GM21515 (cell line): ENCODE data around the gene TINAGL1.
"Not testable (repeated sequence)": the region's sequence is repeated elsewhere in the genome, so short reads cannot be mapped to it uniquely, and the experiment has no call there.

Experiments
- ATAC-seq: cut with Tn5 transposase; IDR thresholded peaks from one replicate; pipeline ENCODE4 v1.9.1; 2021; ENCODE audit not compliant: unreplicated experiment

The TINAGL1 gene

GRCh38 chr1:31583082-31583994 is 7.0 kb downstream of the TINAGL1 start:
- ATAC-seq: no peak

GRCh38 chr1:31583995-31584868 is 7.9 kb downstream of the TINAGL1 start:
- ATAC-seq: no peak

GRCh38 chr1:31584869-31585735 is 8.8 kb downstream of the TINAGL1 start:
- ATAC-seq: no peak

DNA sequence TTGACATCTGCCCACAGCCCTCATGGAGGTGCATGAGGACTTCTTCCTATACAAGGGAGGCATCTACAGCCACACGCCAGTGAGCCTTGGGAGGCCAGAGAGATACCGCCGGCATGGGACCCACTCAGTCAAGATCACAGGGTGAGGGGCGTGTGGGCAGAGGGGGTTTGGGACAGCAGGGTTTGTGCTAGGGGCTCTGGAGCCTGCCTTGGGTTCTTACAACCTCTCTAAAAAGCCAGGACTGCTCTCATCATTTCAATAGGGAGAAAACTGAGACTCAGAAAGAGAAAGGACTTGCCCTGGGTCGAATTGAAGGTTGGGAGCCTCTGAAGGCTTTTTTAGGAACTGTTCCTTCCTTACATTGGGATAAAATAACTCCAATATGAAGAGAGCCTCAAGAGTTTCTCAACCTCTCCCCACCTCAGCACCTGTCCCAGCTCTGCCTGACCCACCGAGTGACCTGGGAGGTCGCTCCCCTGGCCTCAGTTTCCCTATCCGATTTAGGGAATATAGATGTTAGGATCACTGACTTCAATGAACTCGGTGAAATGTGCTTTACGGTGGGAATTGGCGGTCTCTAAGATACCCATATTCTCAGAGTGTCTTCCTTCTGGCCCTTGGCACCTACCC is 9.5 kb downstream of the TINAGL1 start:
- ATAC-seq: no peak

GRCh38 chr1:31586376-31587327 is 10.3 kb downstream of the TINAGL1 start:
- ATAC-seq: no peak

DNA sequence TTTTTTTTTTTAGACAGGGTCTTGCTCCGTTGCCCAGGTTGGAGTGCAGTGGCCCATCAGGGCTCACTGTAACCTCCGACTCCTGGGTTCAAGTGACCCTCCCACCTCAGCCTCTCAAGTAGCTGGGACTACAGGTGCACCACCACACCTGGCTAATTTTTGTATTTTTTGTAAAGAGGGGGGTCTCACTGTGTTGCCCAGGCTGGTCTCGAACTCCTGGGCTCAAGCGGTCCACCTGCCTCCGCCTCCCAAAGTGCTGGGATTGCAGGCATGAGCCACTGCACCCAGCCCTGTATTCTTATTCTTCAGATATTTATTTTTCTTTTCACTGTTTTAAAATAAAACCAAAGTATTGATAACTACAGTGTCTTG is 11.0 kb downstream of the TINAGL1 start:
- not testable (repeated sequence) for ATAC-seq

- ATAC-seq: no peak
These were observed 11.6 kb downstream of the TINAGL1 start for GRCh38 chr1:31587720-31588423.

- ATAC-seq: no peak
These were observed 12.6 kb downstream of the TINAGL1 start for GRCh38 chr1:31588751-31589515.

DNA sequence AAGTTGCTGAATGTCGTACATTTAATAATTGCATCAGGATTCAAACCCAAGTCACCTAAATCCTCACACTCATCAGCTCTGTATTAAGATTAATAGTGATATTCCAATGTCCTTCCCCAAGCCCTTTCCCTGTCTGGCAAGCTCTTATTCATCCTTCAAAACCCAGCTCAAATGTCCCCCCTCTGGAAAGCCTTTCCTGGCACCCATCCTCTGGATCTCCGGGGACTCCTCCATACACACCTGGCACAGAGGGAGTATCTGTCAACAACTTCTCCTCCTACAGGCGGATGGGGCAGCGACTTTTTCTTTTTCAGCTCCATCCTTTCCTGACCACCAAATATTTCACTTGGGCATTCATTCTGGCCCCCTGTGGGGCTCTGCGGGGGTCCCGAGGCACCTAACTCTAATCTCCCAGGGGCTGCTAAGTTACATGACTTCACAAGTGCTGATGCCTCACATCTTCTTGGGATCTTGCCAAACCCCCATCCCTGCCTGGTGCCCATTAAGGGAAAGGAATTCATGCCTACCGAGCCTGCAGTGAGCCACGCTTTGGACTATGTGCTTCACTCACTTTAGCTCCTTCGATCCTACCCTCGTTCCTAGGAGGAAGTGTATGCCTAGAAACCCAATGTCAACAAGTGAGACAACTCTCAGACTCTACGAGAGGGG is 15.2 kb downstream of the TINAGL1 start:
- no peak for ATAC-seq

DNA sequence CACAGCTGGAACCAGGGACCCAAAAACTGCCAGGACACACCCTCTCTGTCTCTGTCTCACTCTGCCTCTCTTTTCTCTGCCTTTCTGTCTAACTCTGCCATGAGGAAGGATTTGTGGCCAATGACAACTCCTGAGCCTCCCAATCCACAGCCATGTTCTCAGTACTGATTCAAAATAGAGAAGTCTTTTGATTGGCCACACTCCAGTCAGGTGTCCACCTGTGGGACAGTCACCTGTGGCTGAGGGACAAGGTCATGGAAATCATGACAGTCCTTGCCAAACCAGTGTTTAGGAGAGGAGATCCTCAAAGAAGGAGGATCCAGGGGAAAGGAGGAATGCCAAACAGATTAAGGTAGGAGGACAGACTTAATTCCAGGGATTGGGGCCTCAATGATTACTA is 15.8 kb downstream of the TINAGL1 start:
- ATAC-seq: no peak

DNA sequence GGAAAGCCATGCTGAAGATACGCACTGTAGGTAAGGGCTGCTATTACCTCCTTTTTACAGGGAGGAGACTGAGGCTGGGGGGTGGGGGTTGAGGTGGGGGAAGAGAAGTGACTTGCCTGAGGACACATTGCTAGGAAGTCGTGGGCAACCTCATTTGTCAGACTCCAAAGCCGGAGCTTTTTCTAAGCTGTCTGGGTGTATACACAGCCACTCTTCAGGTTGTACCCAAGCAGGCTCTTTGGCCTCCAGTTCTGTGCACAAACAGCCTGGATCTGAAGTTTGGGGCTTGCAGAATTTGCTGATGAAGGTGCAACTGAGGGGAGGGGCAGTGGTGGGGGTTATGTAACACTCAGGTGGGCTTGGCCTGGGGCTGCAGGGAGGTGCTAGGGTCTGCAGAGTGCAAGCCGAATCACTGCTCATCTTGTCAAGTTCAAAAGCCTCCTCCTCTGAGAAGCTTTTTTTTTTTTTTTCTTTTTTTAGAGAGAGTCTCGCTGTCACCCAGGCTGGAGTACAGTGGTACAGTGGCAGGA is 16.9 kb downstream of the TINAGL1 start:
- ATAC-seq: no peak

DNA sequence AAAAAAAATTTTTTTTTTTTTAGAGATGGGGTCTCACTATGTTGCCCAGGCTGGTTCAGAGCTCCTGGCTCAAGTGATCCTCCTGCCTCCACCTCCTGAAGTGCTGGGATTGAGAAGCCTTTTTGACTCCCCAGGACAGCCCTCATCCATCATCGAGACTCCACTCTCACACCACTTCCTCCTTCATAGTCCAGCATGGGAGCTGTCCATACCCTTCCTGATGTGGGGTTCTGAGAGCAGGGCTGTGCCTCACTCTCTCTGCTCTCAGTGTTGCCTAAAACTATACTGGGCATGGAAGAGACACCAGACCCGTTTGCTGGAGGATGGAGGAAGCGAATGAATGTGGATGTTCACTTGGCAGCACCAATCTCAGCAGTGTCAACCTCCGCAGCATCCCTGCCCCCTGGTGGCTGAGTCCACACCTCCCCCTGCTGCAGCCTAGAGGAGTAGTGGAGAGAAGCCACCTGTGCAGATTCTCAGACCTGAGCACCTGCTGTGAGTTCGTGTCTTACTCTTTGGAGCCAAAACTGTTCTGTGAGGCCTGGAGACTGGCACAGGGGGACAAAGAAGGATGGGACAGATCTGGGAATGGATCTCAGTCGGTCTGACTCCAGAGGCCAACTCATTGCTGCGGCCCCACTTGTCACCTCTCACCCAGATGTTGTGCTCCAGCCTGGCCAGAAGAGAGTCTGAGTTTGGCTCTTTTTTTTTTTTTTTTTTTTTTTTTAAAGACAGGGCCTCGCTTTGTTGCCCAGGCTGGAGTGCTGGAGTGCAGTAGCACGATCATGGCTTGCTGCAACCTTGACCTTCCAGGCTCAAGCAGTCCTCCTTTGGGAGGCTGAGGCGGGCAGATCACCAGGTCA is 17.7 kb downstream of the TINAGL1 start:
- no peak for ATAC-seq

- ATAC-seq: no peak
These were observed 19.8 kb downstream of the TINAGL1 start for GRCh38 chr1:31595836-31596736.

GRCh38 chr1:31596737-31597097 is 20.4 kb downstream of the TINAGL1 start:
- no peak for ATAC-seq

GRCh38 chr1:31598980-31599379 is 22.7 kb downstream of the TINAGL1 start:
- ATAC-seq: no peak
